ENCODE measurements around the gene CNTN2.

Gene CNTN2

DNA sequence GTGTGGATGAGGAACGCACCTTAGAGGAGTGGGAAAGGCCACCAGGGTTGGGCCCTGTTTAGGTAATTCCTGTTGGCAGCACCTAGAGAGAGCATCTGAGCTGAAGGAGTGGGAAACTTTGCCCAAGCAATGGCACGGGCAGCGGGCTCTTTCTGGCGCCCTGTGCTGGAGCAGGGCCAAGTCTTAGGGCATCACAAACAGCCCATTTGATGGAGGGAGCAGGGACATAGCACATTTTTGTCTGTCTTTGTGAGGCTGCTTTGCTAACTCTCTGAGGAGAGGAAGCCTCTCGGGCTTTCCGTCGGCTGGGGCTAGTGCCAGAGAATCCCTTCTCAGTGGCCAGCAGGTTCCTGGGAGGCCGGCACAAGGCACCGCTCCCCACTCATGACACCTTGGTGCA, 22.5 kb upstream of the CNTN2 start:
- Histone ChIP-seq H3K27ac (ENCODE audit: low read depth in 2 of 2, low read length in 2 of 2) (no peak overlapping the region), H3K4me1 (ENCODE audit: control insufficient read depth in 2 of 2, insufficient read depth in 2 of 2, low read length in 2 of 2) (no peaks in the 10 kb centered on the region), H3K9ac (ENCODE audit: low read depth in 1 of 2, low read length in 2 of 2) (no peak overlapping the region), H3K36me3 (ENCODE audit: control insufficient read depth in 2 of 2, insufficient read depth in 2 of 2, low read length in 2 of 2) (no peaks in the 10 kb centered on the region), H3K27me3 (ENCODE audit: control insufficient read depth in 2 of 2, insufficient read depth in 2 of 2, low read length in 2 of 2) (no peaks in the 10 kb centered on the region), H3K9me3 (ENCODE audit: control insufficient read depth in 2 of 2, low read length in 2 of 2) (no peaks in the 10 kb centered on the region), H3K4me3 (ENCODE audit: low read length in 2 of 2) (no peak overlapping the region)

DNA sequence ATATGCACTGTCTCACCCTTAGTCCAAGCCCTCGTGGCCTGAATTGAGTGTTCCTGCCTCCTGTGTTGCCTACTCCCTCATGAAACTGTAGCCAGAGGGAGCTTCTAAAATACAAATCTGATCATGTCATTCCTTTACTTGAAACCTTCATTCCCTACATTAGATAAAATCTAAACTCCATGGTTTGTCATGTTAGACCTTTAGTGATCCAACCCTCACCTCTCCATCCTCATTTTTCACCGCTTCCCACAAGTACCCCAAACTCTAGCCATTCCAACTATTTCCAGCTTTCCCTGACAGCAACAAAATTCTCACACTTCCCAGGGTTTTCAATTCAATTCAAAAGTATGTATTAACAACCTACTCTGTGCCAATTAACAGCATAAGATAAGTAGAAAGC, 18.3 kb upstream of the CNTN2 start:
- Histone ChIP-seq H3K9me3 (ENCODE audit: control insufficient read depth in 2 of 2, low read length in 2 of 2) (no peaks in the 10 kb centered on the region), H3K27ac (ENCODE audit: low read depth in 2 of 2, low read length in 2 of 2) (no peak overlapping the region), H3K9ac (ENCODE audit: low read depth in 1 of 2, low read length in 2 of 2) (no peak overlapping the region), H3K4me3 (ENCODE audit: low read length in 2 of 2) (no peak overlapping the region), H3K27me3 (ENCODE audit: control insufficient read depth in 2 of 2, insufficient read depth in 2 of 2, low read length in 2 of 2) (no peaks in the 10 kb centered on the region), H3K36me3 (ENCODE audit: control insufficient read depth in 2 of 2, insufficient read depth in 2 of 2, low read length in 2 of 2) (no peaks in the 10 kb centered on the region), H3K4me1 (ENCODE audit: control insufficient read depth in 2 of 2, insufficient read depth in 2 of 2, low read length in 2 of 2) (no peaks in the 10 kb centered on the region)

DNA sequence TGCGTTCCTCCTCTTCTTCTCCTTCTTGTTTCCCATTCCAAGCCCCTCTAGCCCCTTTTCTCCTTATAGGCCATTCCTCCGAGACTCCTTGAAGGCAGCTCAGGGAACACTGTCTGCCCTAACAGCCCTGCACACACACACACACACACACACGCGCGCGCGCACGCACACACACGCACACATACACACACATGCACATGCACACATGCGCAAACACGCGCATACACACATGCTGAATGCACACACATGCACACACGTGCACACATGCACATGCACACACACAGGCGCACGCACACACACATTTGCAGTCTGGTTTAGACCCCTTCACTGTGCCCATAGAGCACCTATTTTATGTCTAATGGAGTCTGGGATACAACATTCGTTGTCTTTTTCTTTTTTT, 17.8 kb upstream of the CNTN2 start:
- H3K9ac ChIP-seq (ENCODE audit: low read depth in 1 of 2, low read length in 2 of 2), result no peak overlapping the region
- H3K27me3 ChIP-seq (ENCODE audit: control insufficient read depth in 2 of 2, insufficient read depth in 2 of 2, low read length in 2 of 2), result no peaks in the 10 kb centered on the region
- no peak overlapping the region for H3K27ac ChIP-seq (ENCODE audit: low read depth in 2 of 2, low read length in 2 of 2)
- no peaks in the 10 kb centered on the region for H3K9me3 ChIP-seq (ENCODE audit: control insufficient read depth in 2 of 2, low read length in 2 of 2)
- no peaks in the 10 kb centered on the region for H3K4me1 ChIP-seq (ENCODE audit: control insufficient read depth in 2 of 2, insufficient read depth in 2 of 2, low read length in 2 of 2)
- H3K4me3 ChIP-seq (ENCODE audit: low read length in 2 of 2), result no peak overlapping the region
- no peaks in the 10 kb centered on the region for H3K36me3 ChIP-seq (ENCODE audit: control insufficient read depth in 2 of 2, insufficient read depth in 2 of 2, low read length in 2 of 2)

- H3K9ac ChIP-seq (ENCODE audit: low read depth in 1 of 2, low read length in 2 of 2), result no peak overlapping the region
- H3K36me3 ChIP-seq (ENCODE audit: control insufficient read depth in 2 of 2, insufficient read depth in 2 of 2, low read length in 2 of 2), result no peaks in the 10 kb centered on the region
- H3K4me3 ChIP-seq (ENCODE audit: low read length in 2 of 2), result no peak overlapping the region
- no peak overlapping the region for H3K27ac ChIP-seq (ENCODE audit: low read depth in 2 of 2, low read length in 2 of 2)
- no peaks in the 10 kb centered on the region for H3K27me3 ChIP-seq (ENCODE audit: control insufficient read depth in 2 of 2, insufficient read depth in 2 of 2, low read length in 2 of 2)
- no peaks in the 10 kb centered on the region for H3K4me1 ChIP-seq (ENCODE audit: control insufficient read depth in 2 of 2, insufficient read depth in 2 of 2, low read length in 2 of 2)
- no peaks in the 10 kb centered on the region for H3K9me3 ChIP-seq (ENCODE audit: control insufficient read depth in 2 of 2, low read length in 2 of 2)
Measured at GRCh38 chr1:205026181-205026580, 16.8 kb upstream of the CNTN2 start.

DNA sequence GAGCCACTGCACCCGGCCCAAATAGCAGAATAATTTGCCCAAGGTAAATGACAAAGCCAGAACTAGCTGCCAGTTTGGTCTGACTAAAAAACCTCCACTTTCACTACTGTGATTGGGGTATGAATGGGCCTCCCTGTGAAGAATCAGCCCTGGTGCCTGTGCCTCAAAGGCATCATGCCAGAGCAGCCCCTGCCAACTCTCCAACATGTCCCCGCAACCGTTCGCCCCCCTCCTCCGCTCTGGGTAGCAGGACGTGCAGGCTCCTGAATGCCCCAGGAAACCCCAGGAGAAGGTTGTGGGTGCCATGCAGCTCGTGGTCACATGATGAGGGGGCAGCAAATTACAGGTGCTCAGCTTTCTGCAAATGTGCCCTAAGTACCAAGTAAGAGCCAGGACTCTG, 14.6 kb upstream of the CNTN2 start:
- Histone ChIP-seq H3K9ac (ENCODE audit: low read depth in 1 of 2, low read length in 2 of 2) (no peak overlapping the region), H3K27me3 (ENCODE audit: control insufficient read depth in 2 of 2, insufficient read depth in 2 of 2, low read length in 2 of 2) (no peaks in the 10 kb centered on the region), H3K27ac (ENCODE audit: low read depth in 2 of 2, low read length in 2 of 2) (no peak overlapping the region)

DNA sequence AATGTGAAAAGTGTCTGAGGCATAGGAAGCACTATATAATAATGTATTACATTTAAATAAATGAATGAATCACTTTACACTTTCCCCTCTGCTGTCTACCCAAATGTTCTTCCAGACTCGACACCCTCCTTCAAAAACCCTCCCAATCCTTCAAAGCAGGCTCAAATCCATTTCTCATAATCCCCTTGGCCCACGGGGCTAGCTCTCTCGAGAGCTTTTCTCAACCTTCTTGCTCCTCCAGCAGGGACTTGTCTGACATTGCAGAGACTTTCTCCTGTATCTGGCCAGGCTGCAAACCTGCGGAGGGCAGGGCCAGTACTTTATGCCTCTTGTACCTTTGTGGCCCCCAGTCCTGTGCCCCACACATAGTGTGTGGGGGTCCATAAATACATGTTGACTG, 14.1 kb upstream of the CNTN2 start:
- H3K27me3 ChIP-seq (ENCODE audit: control insufficient read depth in 2 of 2, insufficient read depth in 2 of 2, low read length in 2 of 2), result no peaks in the 10 kb centered on the region
- no peaks in the 10 kb centered on the region for H3K9me3 ChIP-seq (ENCODE audit: control insufficient read depth in 2 of 2, low read length in 2 of 2)
- H3K4me3 ChIP-seq (ENCODE audit: low read length in 2 of 2), result no peak overlapping the region
- no peaks in the 10 kb centered on the region for H3K36me3 ChIP-seq (ENCODE audit: control insufficient read depth in 2 of 2, insufficient read depth in 2 of 2, low read length in 2 of 2)
- H3K27ac ChIP-seq (ENCODE audit: low read depth in 2 of 2, low read length in 2 of 2), result no peak overlapping the region
- H3K9ac ChIP-seq (ENCODE audit: low read depth in 1 of 2, low read length in 2 of 2), result no peak overlapping the region
- H3K4me1 ChIP-seq (ENCODE audit: control insufficient read depth in 2 of 2, insufficient read depth in 2 of 2, low read length in 2 of 2), result no peaks in the 10 kb centered on the region

More for the DNA sequence above, 14.6 kb upstream of the CNTN2 start:
- no peaks in the 10 kb centered on the region for H3K36me3 ChIP-seq (ENCODE audit: control insufficient read depth in 2 of 2, insufficient read depth in 2 of 2, low read length in 2 of 2)
- H3K4me3 ChIP-seq (ENCODE audit: low read length in 2 of 2), result no peak overlapping the region
- H3K9me3 ChIP-seq (ENCODE audit: control insufficient read depth in 2 of 2, low read length in 2 of 2), result no peaks in the 10 kb centered on the region
- no peaks in the 10 kb centered on the region for H3K4me1 ChIP-seq (ENCODE audit: control insufficient read depth in 2 of 2, insufficient read depth in 2 of 2, low read length in 2 of 2)

DNA sequence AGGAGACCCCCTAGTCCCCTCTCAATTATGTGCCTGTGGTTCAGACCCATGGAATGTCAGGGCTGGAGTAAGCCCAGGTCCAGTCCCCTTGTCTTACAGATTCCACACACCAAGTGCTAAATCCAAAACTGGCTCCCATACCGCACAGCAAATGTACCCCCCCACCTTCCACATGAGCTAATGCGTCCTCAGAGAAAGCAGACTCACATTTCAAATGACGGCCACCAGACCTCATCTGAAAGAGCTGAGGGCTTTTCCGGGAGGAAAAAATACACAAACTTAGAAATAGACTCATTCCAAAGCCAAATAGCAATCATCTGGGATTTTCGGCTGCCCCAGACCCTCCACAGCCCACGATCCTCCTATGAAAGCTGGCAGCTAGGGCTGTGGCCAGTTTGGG, 12.8 kb upstream of the CNTN2 start:
- Histone ChIP-seq H3K36me3 (ENCODE audit: control insufficient read depth in 2 of 2, insufficient read depth in 2 of 2, low read length in 2 of 2) (no peaks in the 10 kb centered on the region), H3K27ac (ENCODE audit: low read depth in 2 of 2, low read length in 2 of 2) (no peak overlapping the region), H3K4me1 (ENCODE audit: control insufficient read depth in 2 of 2, insufficient read depth in 2 of 2, low read length in 2 of 2) (no peaks in the 10 kb centered on the region), H3K9ac (ENCODE audit: low read depth in 1 of 2, low read length in 2 of 2) (no peak overlapping the region), H3K27me3 (ENCODE audit: control insufficient read depth in 2 of 2, insufficient read depth in 2 of 2, low read length in 2 of 2) (no peaks in the 10 kb centered on the region), H3K4me3 (ENCODE audit: low read length in 2 of 2) (no peak overlapping the region), H3K9me3 (ENCODE audit: control insufficient read depth in 2 of 2, low read length in 2 of 2) (no peaks in the 10 kb centered on the region)

DNA sequence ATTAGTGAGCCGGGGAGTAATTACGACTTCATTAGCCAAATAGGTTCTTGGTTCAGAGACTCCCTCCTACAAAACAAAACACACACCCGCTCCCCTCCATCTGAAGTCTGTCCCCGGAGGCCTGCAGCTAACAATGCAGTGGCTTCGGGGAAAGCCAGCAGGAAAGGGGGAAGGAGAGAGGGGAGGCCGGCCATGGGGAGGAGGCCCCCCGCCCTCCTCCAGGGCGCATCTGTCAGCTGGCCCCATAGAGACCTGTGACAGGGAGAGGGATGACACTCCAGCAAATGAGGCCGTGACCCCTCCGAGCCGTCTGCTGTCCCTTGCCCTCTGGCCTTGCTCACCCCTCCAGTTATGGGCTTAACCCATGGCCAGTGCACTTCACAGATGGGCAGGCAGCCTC, 12.1 kb upstream of the CNTN2 start:
- no peaks in the 10 kb centered on the region for H3K36me3 ChIP-seq (ENCODE audit: control insufficient read depth in 2 of 2, insufficient read depth in 2 of 2, low read length in 2 of 2)
- H3K27me3 ChIP-seq (ENCODE audit: control insufficient read depth in 2 of 2, insufficient read depth in 2 of 2, low read length in 2 of 2), result no peaks in the 10 kb centered on the region
- no peak overlapping the region for H3K9ac ChIP-seq (ENCODE audit: low read depth in 1 of 2, low read length in 2 of 2)
- H3K27ac ChIP-seq (ENCODE audit: low read depth in 2 of 2, low read length in 2 of 2), result no peak overlapping the region
- no peak overlapping the region for H3K4me3 ChIP-seq (ENCODE audit: low read length in 2 of 2)
- no peaks in the 10 kb centered on the region for H3K9me3 ChIP-seq (ENCODE audit: control insufficient read depth in 2 of 2, low read length in 2 of 2)
- no peaks in the 10 kb centered on the region for H3K4me1 ChIP-seq (ENCODE audit: control insufficient read depth in 2 of 2, insufficient read depth in 2 of 2, low read length in 2 of 2)

DNA sequence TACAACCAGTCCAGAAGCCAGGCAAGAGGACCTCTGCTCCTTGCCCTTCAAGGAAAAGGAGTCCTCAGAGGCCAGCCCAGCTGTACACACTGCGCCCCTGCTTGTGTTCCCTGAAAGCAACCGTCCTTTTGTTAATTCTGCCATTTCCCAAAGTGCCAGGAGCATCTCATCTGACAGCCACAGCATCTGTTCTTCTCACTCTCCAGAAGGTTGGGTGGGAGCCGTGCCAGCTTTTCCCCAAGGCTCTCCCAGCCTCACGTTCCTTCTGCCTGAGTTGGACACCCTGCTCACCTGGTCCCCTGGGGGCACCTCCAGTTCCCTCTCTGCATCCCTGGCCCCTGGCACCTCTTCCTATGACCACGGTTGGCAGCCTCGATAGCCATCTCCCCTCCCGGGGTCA, 10.5 kb upstream of the CNTN2 start:
- Histone ChIP-seq H3K36me3 (ENCODE audit: control insufficient read depth in 2 of 2, insufficient read depth in 2 of 2, low read length in 2 of 2) (no peaks in the 10 kb centered on the region), H3K27me3 (ENCODE audit: control insufficient read depth in 2 of 2, insufficient read depth in 2 of 2, low read length in 2 of 2) (peaks cover 0 to 6% of the 10 kb centered on the region in 2 donors), H3K4me1 (ENCODE audit: control insufficient read depth in 2 of 2, insufficient read depth in 2 of 2, low read length in 2 of 2) (no peaks in the 10 kb centered on the region), H3K9ac (ENCODE audit: low read depth in 1 of 2, low read length in 2 of 2) (no peak overlapping the region), H3K9me3 (ENCODE audit: control insufficient read depth in 2 of 2, low read length in 2 of 2) (no peaks in the 10 kb centered on the region), H3K27ac (ENCODE audit: low read depth in 2 of 2, low read length in 2 of 2) (no peak overlapping the region), H3K4me3 (ENCODE audit: low read length in 2 of 2) (no peak overlapping the region)

DNA sequence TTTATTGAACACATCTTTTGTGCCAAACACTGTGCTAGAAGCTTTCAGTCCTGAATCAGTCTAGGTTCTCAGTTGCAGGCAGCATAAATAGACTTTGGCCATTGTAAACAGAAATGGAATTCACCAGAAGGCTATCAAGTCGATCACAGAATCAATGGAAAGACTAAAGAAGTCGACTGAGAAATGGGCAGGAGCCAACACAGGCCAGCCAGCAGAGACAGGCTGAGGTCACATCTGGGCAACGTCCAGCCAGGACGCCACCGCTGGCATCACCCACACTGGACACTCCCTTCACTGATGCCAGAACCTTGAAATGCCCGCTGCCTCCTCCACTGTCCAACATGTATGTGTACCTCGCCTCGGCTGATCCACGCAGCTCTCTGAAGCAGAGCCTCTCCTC, 5.5 kb upstream of the CNTN2 start:
- H3K4me1 ChIP-seq (ENCODE audit: control insufficient read depth in 2 of 2, insufficient read depth in 2 of 2, low read length in 2 of 2), result no peaks in the 10 kb centered on the region
- no peak overlapping the region for H3K9ac ChIP-seq (ENCODE audit: low read depth in 1 of 2, low read length in 2 of 2)
- H3K36me3 ChIP-seq (ENCODE audit: control insufficient read depth in 2 of 2, insufficient read depth in 2 of 2, low read length in 2 of 2), result no peaks in the 10 kb centered on the region
- no peak overlapping the region for H3K4me3 ChIP-seq (ENCODE audit: low read length in 2 of 2)
- H3K27ac ChIP-seq (ENCODE audit: low read depth in 2 of 2, low read length in 2 of 2), result no peak overlapping the region
- peaks cover 7 to 21% of the 10 kb centered on the region in 2 donors for H3K27me3 ChIP-seq (ENCODE audit: control insufficient read depth in 2 of 2, insufficient read depth in 2 of 2, low read length in 2 of 2)
- no peaks in the 10 kb centered on the region for H3K9me3 ChIP-seq (ENCODE audit: control insufficient read depth in 2 of 2, low read length in 2 of 2)

GRCh38 chr1:205038132-205038786, 4.8 kb upstream of the CNTN2 start:
- no peaks in the 10 kb centered on the region for H3K9me3 ChIP-seq (ENCODE audit: control insufficient read depth in 2 of 2, low read length in 2 of 2)
- H3K27me3 ChIP-seq (ENCODE audit: control insufficient read depth in 2 of 2, insufficient read depth in 2 of 2, low read length in 2 of 2), result peaks cover 8 to 21% of the 10 kb centered on the region in 2 donors
- no peak overlapping the region for H3K9ac ChIP-seq (ENCODE audit: low read depth in 1 of 2, low read length in 2 of 2)
- H3K4me3 ChIP-seq (ENCODE audit: low read length in 2 of 2), result no peak overlapping the region
- no peak overlapping the region for H3K27ac ChIP-seq (ENCODE audit: low read depth in 2 of 2, low read length in 2 of 2)
- H3K4me1 ChIP-seq (ENCODE audit: control insufficient read depth in 2 of 2, insufficient read depth in 2 of 2, low read length in 2 of 2), result no peaks in the 10 kb centered on the region
- H3K36me3 ChIP-seq (ENCODE audit: control insufficient read depth in 2 of 2, insufficient read depth in 2 of 2, low read length in 2 of 2), result no peaks in the 10 kb centered on the region

Measured in mucosa of rectum (tissue), 2 donors.